HG03175 (cell line): ENCODE data around the gene IFNGR1.
"Not testable (repeated sequence)": the region's sequence is repeated elsewhere in the genome, so short reads cannot be mapped to it uniquely, and the experiment has no call there.

Experiments used
- ATAC-seq: cut with Tn5 transposase; IDR thresholded peaks from one replicate; pipeline ENCODE4 v1.9.1; 2021; ENCODE audit warnings: mild to moderate bottlenecking, moderate library complexity; ENCODE audit not compliant: unreplicated experiment

The IFNGR1 gene

DNA sequence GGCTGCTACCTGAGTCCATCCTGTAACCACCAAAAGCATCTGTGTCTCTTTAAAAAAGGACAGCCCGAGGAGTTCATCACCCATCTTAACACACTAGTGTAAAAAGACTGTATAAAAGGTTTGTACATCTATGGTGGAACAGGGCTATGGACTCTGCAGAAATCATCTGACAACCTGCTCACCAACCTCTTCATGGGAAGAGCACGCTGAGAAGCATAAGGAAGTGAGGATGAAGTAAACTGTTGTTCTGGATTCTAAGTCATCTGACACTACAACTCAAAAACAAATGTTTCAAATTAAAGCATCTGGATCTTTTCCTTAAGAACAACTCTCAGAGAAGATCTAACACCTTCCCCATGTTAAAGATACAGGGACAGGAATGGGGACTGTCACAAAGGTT is 5.4 kb downstream of the IFNGR1 start:
- ATAC-seq, result no peak

GRCh38 chr6:137213331-137213740 is 5.8 kb downstream of the IFNGR1 start:
- ATAC-seq, result no peak

GRCh38 chr6:137211910-137212309 is 7.3 kb downstream of the IFNGR1 start:
- no peak for ATAC-seq

GRCh38 chr6:137210903-137211302 is 8.3 kb downstream of the IFNGR1 start:
- no peak for ATAC-seq

DNA sequence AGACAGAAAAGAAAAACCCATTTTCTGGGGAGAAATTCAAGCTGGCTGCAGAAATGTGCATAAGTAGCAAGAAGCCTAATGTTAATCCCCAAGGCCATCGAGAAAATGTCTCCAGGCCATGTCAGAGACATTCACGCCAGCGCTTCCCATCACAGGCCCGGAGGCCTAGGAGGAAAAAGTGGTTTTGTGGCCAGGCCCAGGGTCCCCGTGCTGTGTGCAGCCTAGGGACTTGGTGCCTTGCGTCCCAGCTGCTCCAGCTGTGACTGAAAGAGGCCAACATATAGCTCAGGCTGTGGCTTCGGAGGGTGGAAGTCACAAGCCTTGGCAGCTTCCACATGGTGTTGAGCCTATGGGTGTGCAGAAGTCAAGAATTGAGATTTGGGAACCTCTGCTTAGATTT is 10.9 kb downstream of the IFNGR1 start:
- no peak for ATAC-seq

GRCh38 chr6:137207457-137207856 is 11.7 kb downstream of the IFNGR1 start:
- not testable (repeated sequence) for ATAC-seq

- ATAC-seq, result no peak
Observed at GRCh38 chr6:137206577-137206976, 12.6 kb downstream of the IFNGR1 start.

DNA sequence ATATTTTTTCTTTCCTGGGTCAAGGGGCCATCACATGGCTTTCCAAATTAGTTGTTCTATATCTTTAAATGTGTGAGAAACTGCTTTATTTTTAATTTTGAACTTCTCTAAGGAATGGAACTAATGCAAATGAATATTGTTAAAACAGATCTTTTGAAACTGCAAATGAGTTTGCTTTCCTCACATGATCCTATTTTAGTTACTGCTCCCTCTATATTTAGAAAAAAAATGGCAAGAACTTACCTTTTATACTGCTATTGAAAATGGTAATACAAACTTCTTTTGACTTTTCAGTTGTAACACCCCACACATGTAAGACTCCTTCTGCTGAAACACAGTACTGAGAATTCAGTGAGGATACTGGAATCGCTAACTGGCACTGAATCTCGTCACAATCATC is 15.9 kb downstream of the IFNGR1 start:
- no peak for ATAC-seq

DNA sequence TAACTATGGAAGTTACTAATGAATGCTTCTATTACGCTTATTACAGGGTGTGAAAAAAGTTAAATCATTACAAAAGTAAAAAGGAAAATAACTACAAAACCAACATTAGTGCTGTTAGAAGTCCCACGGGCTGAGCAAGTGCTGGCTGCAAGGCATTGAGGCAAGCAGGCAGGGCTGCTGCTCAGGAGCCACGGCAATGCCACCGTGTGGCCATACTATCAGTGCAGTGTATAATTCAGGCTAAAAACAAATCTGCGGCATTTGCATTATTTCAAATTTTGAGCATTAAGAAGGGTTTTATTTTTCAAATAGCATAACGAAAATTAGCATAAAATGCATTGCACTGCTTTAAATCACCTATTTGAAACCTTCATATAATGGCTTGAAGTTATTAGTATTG is 17.1 kb downstream of the IFNGR1 start:
- ATAC-seq, result peak; percentile 75

DNA sequence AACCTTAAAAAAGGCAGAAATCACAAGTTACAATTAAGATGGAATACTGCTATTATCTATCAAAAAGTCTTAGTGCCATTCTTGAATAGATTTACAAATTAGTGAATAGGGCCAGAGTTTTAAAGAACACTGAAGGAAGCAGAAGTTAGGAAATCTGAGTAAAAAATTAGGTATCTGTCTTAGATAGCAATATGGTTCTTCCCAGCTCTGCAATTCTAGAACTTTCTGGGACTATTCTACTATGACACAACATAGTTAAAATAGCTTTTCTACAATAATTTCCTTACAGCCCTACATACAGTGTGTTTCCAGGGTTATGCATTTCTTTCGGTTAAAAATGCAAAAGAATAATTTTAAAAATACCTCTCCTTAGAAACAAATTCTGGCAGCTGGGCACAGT is 18.2 kb downstream of the IFNGR1 start:
- no peak for ATAC-seq

DNA sequence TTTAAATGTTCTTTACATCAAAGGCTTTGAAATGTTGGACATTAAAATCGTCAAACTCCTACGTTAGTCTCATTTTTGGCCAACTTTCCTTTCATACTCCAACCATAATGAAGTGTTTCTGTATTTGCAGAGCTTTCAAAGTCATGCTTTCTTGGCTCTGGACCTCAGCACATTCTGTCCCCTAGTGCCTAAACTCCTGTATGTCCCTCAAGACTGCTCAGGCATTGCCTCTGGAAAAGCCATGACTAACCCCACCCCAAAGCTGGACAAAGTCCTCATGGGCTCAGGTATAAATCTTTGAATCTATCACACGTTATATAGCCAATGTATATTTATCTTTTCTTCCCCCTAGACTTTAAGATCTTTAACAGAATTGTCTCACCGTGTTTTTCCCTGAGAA is 18.9 kb downstream of the IFNGR1 start:
- ATAC-seq, result no peak

DNA sequence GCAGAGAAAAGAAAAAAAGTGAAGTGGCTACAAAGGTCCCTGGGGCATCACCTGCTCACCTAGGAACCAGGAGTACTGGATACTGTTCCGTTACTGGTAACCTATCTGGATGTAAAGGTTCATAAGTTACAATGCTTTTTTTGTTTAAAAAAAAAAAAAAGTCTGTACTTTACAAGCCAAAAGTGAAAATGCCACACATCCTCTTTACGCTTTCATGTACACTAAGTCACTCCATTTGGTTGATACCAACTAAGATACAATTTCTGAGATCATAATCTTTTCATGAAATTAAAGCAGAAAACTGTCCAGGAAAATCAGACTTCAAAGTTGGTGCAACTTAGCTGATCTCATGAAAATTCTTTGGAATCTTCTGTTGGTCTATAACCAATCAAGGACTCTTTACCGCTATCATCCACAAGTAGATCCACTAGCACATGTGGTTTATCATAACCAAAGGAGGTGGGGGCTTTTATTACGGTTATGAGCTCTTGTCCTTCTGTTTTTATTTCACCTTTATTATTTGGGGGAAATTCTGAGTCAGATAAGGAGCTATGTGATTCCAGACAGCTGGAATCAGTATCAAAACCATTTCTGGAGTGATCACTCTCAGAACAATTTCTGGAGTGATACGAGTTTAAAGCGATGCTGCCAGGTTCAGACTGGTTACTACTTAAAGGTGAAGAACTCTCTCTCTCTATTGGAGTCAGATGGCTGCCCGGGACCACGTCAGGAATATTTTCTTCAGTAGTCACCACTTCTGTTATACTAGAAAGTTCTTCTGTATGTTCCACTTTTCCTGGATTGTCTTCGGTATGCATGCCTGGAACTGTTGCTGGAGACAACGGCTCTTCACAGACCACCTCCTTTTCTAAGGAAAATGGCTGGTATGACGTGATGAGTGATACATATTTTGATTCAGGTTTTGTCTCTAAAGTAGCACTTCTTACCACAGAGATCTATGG is 21.2 kb downstream of the IFNGR1 start:
- no peak for ATAC-seq

DNA sequence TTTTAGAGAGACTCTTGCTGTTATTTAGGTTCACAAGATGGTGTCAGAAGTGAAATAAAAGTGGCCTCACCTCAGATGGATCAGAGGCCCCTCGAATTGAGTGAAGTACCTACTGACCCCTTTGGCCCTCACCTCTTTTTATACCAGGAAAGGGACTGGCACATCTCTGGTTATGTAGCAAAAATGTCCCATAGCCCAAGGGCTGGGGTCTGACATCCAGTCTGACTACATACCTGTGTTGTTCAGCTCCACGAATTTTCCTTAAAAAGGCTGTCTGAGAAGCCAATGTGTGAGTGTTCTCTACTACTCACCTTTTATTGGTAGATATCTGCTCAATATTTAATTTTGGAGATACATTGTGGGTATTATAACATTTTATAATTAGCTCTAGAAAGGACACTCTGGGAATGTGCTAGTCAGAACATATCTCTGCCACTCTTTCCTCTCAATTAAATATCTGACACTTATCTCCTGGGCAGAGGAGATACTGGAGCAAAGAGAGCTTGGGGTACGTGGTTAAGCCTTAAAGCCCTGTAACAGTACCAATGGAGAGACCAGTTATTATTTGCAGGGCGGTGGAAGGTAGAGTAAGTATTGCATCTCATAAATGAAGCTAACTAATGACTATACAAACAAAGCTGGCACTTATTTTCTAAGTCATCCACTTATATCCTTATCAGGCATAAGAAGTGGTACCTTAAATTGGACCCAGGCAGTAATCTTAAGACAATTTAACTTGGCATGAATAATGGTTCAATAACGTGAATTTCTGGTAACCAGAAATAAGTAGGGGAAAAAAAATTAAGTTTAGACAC is 25.7 kb downstream of the IFNGR1 start:
- no peak for ATAC-seq

DNA sequence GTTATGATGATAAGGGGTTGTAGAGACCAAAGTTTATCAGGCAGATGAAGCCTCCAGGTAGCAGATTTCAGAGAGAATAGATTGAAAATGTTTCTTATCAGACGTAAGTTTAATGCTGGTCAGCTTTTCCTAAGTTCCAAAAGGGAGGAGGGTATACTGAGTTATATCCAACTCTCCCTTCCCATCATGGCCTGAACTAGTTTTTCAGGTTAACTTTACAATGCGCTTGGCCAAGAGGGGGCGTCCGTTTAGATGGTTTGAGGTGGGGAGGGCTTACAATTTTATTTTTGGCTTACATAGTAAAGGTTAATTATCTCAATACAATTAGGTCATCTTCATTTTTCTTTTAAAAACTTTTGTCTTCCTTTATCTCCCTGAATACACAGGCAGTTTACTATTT is 26.4 kb downstream of the IFNGR1 start:
- ATAC-seq, result no peak

DNA sequence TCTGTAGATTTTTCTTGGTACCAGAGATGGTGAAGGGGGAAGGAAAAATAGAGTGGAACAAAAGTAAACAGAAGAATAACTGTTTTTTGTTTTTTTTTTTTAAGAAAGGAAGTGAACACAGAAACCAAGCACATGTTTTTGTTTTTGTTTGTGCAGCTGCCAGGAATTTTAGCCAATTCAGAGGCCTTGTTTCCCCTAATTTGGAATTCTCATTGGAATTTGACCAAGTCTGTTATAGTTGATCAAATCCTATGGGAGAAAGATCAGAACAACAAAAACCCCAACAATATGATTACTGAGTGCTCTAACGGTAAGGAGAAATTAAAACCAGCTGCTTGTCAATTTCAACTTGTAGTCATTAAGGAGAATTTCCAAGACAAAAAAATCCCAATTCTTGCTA is 27.5 kb downstream of the IFNGR1 start:
- ATAC-seq, result no peak

- no peak for ATAC-seq
Observed at GRCh38 chr6:137191236-137191635, 27.9 kb downstream of the IFNGR1 start.

DNA sequence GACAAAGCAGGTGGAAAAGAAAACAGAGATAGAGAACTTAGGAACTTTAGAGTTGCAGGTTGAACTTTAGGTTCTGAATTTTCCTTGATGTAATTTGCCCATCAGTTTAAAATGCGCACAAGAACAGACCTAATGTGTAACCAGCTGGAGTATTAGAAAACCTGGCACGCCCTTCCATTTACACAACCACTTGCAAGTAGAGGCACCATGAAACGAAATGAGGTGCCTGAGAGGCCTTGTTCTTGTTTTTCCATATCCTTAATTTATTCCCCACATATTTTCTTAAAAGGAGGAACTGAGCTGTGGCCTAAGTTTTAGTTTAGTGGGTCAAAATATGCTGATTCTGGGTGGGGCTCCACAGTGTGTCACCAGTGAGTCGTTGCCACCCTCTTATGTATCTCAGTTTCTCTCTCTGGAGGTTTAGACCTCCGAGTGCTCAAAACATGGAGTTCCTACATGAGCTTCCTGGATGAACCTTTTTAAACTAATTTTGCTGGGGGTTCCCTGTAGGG is 28.5 kb downstream of the IFNGR1 start:
- no peak for ATAC-seq

DNA sequence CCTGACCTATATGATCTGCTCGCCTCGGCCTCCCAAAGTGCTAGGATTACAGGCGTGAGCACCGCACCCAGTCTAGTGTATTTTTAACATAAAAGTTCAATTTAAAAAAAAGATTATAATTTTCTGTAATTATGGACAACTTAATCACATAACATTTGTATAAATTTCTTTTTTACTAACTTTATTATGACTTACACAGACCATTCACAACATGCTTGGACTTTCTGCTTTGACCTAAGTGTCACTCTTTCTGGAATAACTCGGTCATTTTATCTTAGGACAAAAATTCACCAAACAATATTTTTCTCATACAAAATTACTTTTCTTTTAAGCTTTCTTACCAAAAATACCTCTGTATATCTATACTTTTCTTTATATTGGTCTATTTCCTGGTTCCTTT is 30.3 kb downstream of the IFNGR1 start:
- ATAC-seq, result no peak

GRCh38 chr6:137185290-137185689 is 33.9 kb downstream of the IFNGR1 start:
- no peak for ATAC-seq

DNA sequence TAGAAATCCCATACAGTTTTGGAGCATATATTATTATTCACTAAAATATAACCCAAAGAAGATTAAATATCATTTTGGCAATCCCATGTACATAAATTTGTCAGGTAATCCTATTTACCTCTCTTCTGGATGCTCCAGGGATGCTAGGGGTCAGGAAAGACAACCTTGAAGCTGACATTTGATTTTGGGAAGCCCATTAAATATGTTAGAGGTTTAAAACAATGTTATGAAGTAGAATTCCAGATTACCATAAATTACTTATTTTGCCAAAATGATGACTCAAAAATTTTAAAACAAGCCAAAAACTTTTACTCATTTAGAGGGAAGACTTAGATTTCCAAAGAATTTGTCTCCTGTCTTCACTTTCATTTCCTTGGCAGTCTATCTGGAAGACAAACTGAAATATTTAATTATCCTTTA is 36.5 kb downstream of the IFNGR1 start:
- no peak for ATAC-seq

DNA sequence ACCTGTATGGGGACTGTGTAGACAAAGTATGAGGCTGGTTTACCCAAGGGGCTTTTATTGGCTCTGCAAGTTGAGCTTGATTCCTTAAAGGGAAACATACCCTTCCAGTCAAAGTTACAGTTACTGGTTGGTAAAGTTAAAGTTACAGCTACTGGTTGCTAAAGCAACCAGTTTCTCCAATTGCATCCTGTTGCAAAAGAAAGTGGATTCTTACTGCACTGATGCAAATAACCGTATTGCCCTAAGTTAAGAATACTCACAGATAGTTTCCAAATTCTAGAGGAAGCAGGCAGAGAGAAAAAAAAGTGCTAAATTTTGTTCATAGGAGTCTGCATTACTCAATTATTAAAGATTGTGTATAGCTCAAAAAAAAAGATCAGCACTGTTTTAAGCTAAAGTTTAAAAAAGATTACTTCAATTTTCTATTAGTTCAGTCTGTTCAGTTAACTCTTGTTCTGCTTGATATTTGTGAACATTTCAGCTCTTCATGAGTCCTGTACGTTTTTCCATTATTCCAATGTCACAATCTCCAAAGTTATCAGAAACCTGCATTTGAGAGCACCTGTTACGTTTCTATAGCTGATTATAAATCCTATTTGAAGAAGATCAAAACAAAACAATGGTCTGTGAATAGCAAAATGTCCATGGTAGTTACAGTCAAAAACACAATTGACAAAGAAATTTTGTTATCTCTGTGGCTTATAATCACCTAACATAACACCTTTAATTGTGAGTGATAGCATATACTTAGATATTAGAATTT is 37.1 kb downstream of the IFNGR1 start:
- no peak for ATAC-seq
